Liver (tissue), 9 donors: ENCODE data around the gene MYO15B. TPM values are rescaled to one million over a fixed set of nuclear protein-coding genes. Genes with fewer than 3 reads are reported as not detected.
A peak's percentile ranks its signal among the peaks of the same experiment; 100 is the strongest.

ENCODE experiments used
- DNase-seq: peaks from one replicate; pipeline ENCODE4 v3.0.0-alpha.2; 2017; ENCODE audit warnings: low spot score
- H3K27ac ChIP-seq, 2 donors: one replicate each; pipeline ENCODE4 v1.7.0; 2013; ENCODE audit warnings: inconsistent platforms in 2 of 2, low read length in 2 of 2, control low read depth in 1 of 2, low read depth in 1 of 2, mild to moderate bottlenecking in 1 of 2
- H3K27me3 ChIP-seq, 4 donors: one replicate each; pipeline versions ENCODE4 v1.6.1 to v1.7.0; 2013; ENCODE audit warnings: low read length in 3 of 4, inconsistent platforms in 1 of 4, mild to moderate bottlenecking in 1 of 4, moderate library complexity in 1 of 4; ENCODE audit not compliant: control insufficient read depth in 4 of 4, insufficient read depth in 4 of 4
- H3K36me3 ChIP-seq, 4 donors: one replicate each; pipeline versions ENCODE4 v1.6.1 to v1.7.0; 2013; ENCODE audit warnings: low read length in 3 of 4, mild to moderate bottlenecking in 3 of 4, low read depth in 1 of 4, moderate library complexity in 1 of 4; ENCODE audit not compliant: control insufficient read depth in 4 of 4, insufficient read depth in 3 of 4
- H3K4me1 ChIP-seq, 4 donors: one replicate each; pipeline versions ENCODE4 v1.6.1 to v1.7.0; 2013; ENCODE audit warnings: low read length in 3 of 4, mild to moderate bottlenecking in 3 of 4, moderate library complexity in 1 of 4; ENCODE audit not compliant: control insufficient read depth in 4 of 4, insufficient read depth in 4 of 4
- H3K4me3 ChIP-seq, 3 donors: one replicate each; pipeline versions ENCODE4 v1.6.1 to v1.7.0; 2013; ENCODE audit warnings: low read length in 3 of 3, control low read depth in 1 of 3, low read depth in 1 of 3, mild to moderate bottlenecking in 1 of 3
- H3K9ac ChIP-seq, 2 donors: one replicate each; pipeline ENCODE4 v1.7.0; 2013; ENCODE audit warnings: low read length in 2 of 2, mild to moderate bottlenecking in 2 of 2, moderate library complexity in 2 of 2, control low read depth in 1 of 2, low read depth in 1 of 2
- H3K9me3 ChIP-seq, 4 donors: one replicate each; pipeline versions ENCODE4 v1.6.1 to v1.7.0; 2013; ENCODE audit warnings: low read length in 3 of 4; ENCODE audit not compliant: control insufficient read depth in 4 of 4
- CTCF ChIP-seq: fragments of 150-350 bp; IDR thresholded peaks from 2 replicates; pipeline ENCODE4 v1.5.1; 2017; ENCODE audit warnings: improper control_type of control experiment, low read depth, low read length; ENCODE audit not compliant: missing input control
- FOXA1 ChIP-seq: IDR thresholded peaks from 2 replicates; pipeline ENCODE4 v1.6.1; 2016; ENCODE audit warnings: antibody characterized with exemption
- GABPA ChIP-seq, 2 donors: IDR thresholded peaks in 1 of 2; conservative IDR thresholded peaks in 1 of 2; 2 replicates each; pipeline ENCODE4 v1.6.1; 2016; ENCODE audit warnings: antibody characterized with exemption in 2 of 2, mild to moderate bottlenecking in 1 of 2, moderate library complexity in 1 of 2
- HNF4A ChIP-seq, 2 donors: conservative IDR thresholded peaks; 2 replicates each; pipeline ENCODE4 v1.6.1; 2016; ENCODE audit warnings: antibody characterized with exemption in 2 of 2, mild to moderate bottlenecking in 2 of 2
- JUND ChIP-seq, 2 donors: IDR thresholded peaks; 2 replicates each; pipeline ENCODE4 v1.6.1; 2016; ENCODE audit warnings: antibody characterized with exemption in 2 of 2
- MAX ChIP-seq: IDR thresholded peaks from 2 replicates; pipeline ENCODE4 v1.6.1; 2016; ENCODE audit warnings: antibody characterized with exemption
- REST ChIP-seq: IDR thresholded peaks from 2 replicates; pipeline ENCODE4 v1.6.1; 2016; ENCODE audit warnings: antibody characterized with exemption, mild to moderate bottlenecking
- ZBTB33 ChIP-seq: IDR thresholded peaks from 2 replicates; pipeline ENCODE4 v1.6.1; 2016; ENCODE audit warnings: antibody characterized with exemption
- WGBS: extraction: QIAGEN DNeasy Blood & Tissue Kit; methylation state at CpG from one replicate; pipeline ENCODE4 v1.1.7; 2013; 5-methylcytosine and 5-hydroxymethylcytosine counted together
- polyA plus RNA-seq, 2 donors: library from polyadenylated mRNA; stranded (reverse) in 1 of 2; unstranded in 1 of 2; fragments of 200-250 nt in 1 of 2; fragments of >200 nt in 1 of 2; fragmentation: Nextera tagmentation in 1 of 2; extraction: Ambion mirVana in 1 of 2; gene quantifications; one replicate each; pipeline versions ENCODE4 v1.2.1 to v1.2.3, GENCODE V29; 2013 to 2015
- total RNA-seq, 2 donors: library from RNA; depleted of rRNA; stranded (reverse); fragments of >200 nt; gene quantifications; one replicate each; pipeline ENCODE4 v1.2.3, GENCODE V29; 2014
- donor health status: healthy.
- donor health status: healthy.
- donor health status: healthy.
- donor health status: healthy.
- donor health status: healthy.

MYO15B gene
- total and polyA plus RNA-seq, 4 donors, result 13.3 to 34.4 (median 18.0) TPM

- 93% methylated on average over 11 of the region's 11 CpGs for WGBS
- H3K9me3 ChIP-seq, result no peaks in the 10 kb centered on the region
- H3K27me3 ChIP-seq, result no peaks in the 10 kb centered on the region
- peaks cover 0 to 43% (median 6%) of the 10 kb centered on the region in 4 donors for H3K36me3 ChIP-seq
- TF ChIP-seq JUND (IDR thresholded peaks at IDR 0.05) (no peak), HNF4A (conservative IDR thresholded peaks at IDR 0.05) (no peak), MAX (no peak), REST (no peak), FOXA1 (no peak), GABPA (IDR thresholded peaks at IDR 0.05 in 1 of 2, conservative IDR thresholded peaks at IDR 0.05 in 1 of 2) (no peak)
- DNase-seq, result no peak
- H3K9ac ChIP-seq, result no peak overlapping the region
- H3K4me3 ChIP-seq, result no peak overlapping the region
- no peak overlapping the region for H3K27ac ChIP-seq
- H3K4me1 ChIP-seq, result peaks cover 0 to 6% (median 2%) of the 10 kb centered on the region in 4 donors
Measured at GRCh38 chr17:75617675-75618074, 30.1 kb downstream of the MYO15B start.

- 92% methylated on average over 36 of the region's 36 CpGs for WGBS
- H3K36me3 ChIP-seq, result peaks cover 0 to 43% (median 4%) of the 10 kb centered on the region in 4 donors
- peak; percentile 53 for DNase-seq
Measured at GRCh38 chr17:75619506-75620431, 32.2 kb downstream of the MYO15B start.

More at GRCh38 chr17:75619506-75620431, 32.2 kb downstream of the MYO15B start:
- no peak overlapping the region for H3K27ac ChIP-seq
- TF ChIP-seq GABPA (IDR thresholded peaks at IDR 0.05 in 1 of 2, conservative IDR thresholded peaks at IDR 0.05 in 1 of 2), result no peak
- peak; percentile 31 for TF ChIP-seq CTCF
- no peak for TF ChIP-seq ZBTB33
- H3K4me1 ChIP-seq, result no peaks in the 10 kb centered on the region
- H3K4me3 ChIP-seq, result no peak overlapping the region
- no peak overlapping the region for H3K9ac ChIP-seq
- no peaks in the 10 kb centered on the region for H3K27me3 ChIP-seq
- no peaks in the 10 kb centered on the region for H3K9me3 ChIP-seq
